ENCODE results near the gene DNAJC5G.

DNAJC5G gene

DNA sequence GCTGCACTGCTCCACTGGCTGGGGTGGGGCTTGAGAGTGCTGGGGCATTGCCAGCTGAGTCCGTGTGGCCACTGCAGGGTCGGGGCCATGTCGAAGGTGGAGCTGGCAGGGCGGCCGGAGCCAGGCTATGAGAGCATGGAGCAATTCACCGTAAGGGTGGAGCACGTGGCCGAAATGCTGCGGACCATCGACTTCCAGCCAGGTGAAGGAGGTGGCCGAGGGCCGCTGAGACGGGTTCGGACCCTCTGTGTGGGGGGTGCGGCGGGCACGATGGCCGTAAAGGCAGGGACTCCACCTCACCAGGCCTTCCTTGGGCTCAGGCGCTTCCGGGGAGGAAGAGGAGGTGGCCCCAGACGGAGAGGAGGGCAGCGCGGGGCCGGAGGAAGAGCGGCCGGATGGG lies 30.9 kb downstream of the DNAJC5G start:
- TF ChIP-seq ZFX (IDR thresholded peaks at IDR 0.05) = no peak
- TF ChIP-seq, protein P1, sequence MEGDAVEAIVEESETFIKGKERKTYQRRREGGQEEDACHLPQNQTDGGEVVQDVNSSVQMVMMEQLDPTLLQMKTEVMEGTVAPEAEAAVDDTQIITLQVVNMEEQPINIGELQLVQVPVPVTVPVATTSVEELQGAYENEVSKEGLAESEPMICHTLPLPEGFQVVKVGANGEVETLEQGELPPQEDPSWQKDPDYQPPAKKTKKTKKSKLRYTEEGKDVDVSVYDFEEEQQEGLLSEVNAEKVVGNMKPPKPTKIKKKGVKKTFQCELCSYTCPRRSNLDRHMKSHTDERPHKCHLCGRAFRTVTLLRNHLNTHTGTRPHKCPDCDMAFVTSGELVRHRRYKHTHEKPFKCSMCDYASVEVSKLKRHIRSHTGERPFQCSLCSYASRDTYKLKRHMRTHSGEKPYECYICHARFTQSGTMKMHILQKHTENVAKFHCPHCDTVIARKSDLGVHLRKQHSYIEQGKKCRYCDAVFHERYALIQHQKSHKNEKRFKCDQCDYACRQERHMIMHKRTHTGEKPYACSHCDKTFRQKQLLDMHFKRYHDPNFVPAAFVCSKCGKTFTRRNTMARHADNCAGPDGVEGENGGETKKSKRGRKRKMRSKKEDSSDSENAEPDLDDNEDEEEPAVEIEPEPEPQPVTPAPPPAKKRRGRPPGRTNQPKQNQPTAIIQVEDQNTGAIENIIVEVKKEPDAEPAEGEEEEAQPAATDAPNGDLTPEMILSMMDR (conservative IDR thresholded peaks at IDR 0.05) = no peak

GRCh38 chr2:27306573-27307286 lies 31.5 kb downstream of the DNAJC5G start:
- no peak overlapping the region for H3K27ac ChIP-seq
- no peak for TF ChIP-seq ZFX (IDR thresholded peaks at IDR 0.05)
- TF ChIP-seq, protein P1 (conservative IDR thresholded peaks at IDR 0.05) = no peak

More for the DNA sequence above, 30.9 kb downstream of the DNAJC5G start:
- H3K27ac ChIP-seq = no peak overlapping the region

DNA sequence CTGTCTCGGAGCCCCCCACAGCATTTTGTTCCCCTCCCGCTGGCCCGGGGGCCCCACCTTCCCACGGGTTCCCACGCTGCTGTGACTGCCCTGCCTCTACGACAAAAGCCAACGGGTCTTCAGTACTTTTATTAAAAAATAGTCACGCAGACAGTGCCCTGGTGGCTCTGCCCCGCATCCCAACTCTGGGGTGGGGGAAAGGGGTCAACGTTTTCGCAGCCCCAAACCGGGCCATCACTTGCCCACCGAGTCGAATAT lies 32.0 kb downstream of the DNAJC5G start:
- TF ChIP-seq ZFX (IDR thresholded peaks at IDR 0.05) = no peak
- TF ChIP-seq, protein P1 (conservative IDR thresholded peaks at IDR 0.05) = no peak
- no peak overlapping the region for H3K27ac ChIP-seq

GRCh38 chr2:27307545-27308358 lies 32.5 kb downstream of the DNAJC5G start:
- H3K27ac ChIP-seq = no peak overlapping the region
- no peak for TF ChIP-seq ZFX (IDR thresholded peaks at IDR 0.05)
- TF ChIP-seq, protein P1 (conservative IDR thresholded peaks at IDR 0.05) = no peak

- TF ChIP-seq ZFX (IDR thresholded peaks at IDR 0.05) = no peak
- TF ChIP-seq, protein P1 (conservative IDR thresholded peaks at IDR 0.05) = no peak
- H3K27ac ChIP-seq = no peak within 1 kb of the TSS
Observed at GRCh38 chr2:27308359-27308881, 33.2 kb downstream of the DNAJC5G start, which contains the start of gene UCN. Gene UCN (minus strand): TSS chr2:27308445. CDS start chr2:27307895, 550 bp downstream.

DNA sequence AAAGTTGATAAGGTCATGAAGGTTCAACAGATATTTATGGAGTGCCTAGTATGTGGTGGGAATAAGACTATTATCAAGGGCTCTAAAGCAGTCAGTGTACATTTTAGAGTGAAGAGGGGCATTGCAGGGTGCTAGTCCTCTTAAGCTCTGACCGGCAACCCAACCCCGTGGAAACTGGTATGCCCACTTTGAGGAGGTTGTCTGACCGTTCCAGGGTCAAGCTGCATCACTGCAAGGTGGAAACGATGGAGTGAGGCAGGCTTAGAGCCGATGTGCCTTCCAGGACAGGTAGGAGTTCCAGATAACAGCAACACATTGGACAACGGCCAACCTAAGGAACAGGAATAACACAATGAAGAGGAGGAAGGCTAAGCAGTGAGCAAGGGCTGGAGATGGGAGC lies 34.4 kb downstream of the DNAJC5G start:
- no peak for TF ChIP-seq ZFX (IDR thresholded peaks at IDR 0.05)
- TF ChIP-seq, protein P1 (conservative IDR thresholded peaks at IDR 0.05) = no peak
- H3K27ac ChIP-seq = no peak overlapping the region

DNA sequence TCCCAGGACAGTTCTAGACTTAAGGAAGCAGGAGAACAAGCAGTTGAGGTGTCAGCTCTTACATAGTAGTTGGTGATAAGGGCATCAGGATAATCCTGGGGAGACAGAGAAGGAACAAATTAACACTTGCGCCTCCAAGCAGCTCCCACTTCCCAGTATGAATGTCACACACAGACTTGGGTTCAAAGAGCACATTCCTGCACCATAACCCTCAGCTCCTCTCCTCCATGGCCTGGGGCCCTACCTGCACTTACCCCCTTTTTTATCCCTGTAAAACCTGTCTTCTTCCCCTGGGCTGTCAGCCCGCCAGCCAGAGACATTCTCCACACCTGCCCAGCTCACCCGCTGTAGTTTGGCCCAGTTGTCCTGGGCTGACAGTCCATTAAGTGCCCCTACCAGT lies 36.9 kb downstream of the DNAJC5G start:
- H3K27ac ChIP-seq = no peak overlapping the region
- TF ChIP-seq, protein P1 (conservative IDR thresholded peaks at IDR 0.05) = no peak
- TF ChIP-seq ZFX (IDR thresholded peaks at IDR 0.05) = no peak
